CD4-positive, alpha-beta T cell treated with Interleukin-1 beta for 1 hour (primary cell): ENCODE results near the gene TBX21.
A peak's percentile ranks its signal among the peaks of the same experiment; 100 is the strongest.

Experiments
- DNase-seq, 2 donors: peaks; one replicate each; pipeline ENCODE4 v3.0.0-alpha.2; 2020 to 2022

TBX21 gene

GRCh38 chr17:47698749-47699535, 34.1 kb upstream of the TBX21 start:
- DNase-seq, result peak; percentile 73 to 82

GRCh38 chr17:47699536-47699840, 33.5 kb upstream of the TBX21 start:
- no peak for DNase-seq

GRCh38 chr17:47700471-47701449, 32.3 kb upstream of the TBX21 start:
- peak in 1 of 2 donors; percentile 29 for DNase-seq

- DNase-seq, result no peak
These were observed 31.4 kb upstream of the TBX21 start for GRCh38 chr17:47701608-47702007.

GRCh38 chr17:47702391-47702995, 30.5 kb upstream of the TBX21 start:
- DNase-seq, result no peak

GRCh38 chr17:47703191-47703591, 29.8 kb upstream of the TBX21 start:
- peak; percentile 47 to 56 for DNase-seq

- no peak for DNase-seq
These were observed 29.4 kb upstream of the TBX21 start for GRCh38 chr17:47703671-47704070.

GRCh38 chr17:47704116-47704515, 28.9 kb upstream of the TBX21 start:
- DNase-seq, result peak in 1 of 2 donors; percentile 24

- no peak for DNase-seq
These were observed 28.3 kb upstream of the TBX21 start for GRCh38 chr17:47704736-47705135.

GRCh38 chr17:47705536-47706530, 27.2 kb upstream of the TBX21 start:
- no peak for DNase-seq

GRCh38 chr17:47707056-47707804, 25.8 kb upstream of the TBX21 start:
- no peak for DNase-seq

GRCh38 chr17:47707884-47708283, 25.2 kb upstream of the TBX21 start:
- no peak for DNase-seq

- no peak for DNase-seq
These were observed 24.6 kb upstream of the TBX21 start for GRCh38 chr17:47708312-47708863.

- no peak for DNase-seq
These were observed 24.0 kb upstream of the TBX21 start for GRCh38 chr17:47708864-47709541.

- DNase-seq, result no peak
These were observed 23.4 kb upstream of the TBX21 start for GRCh38 chr17:47709594-47709993.

GRCh38 chr17:47711366-47712099, 21.5 kb upstream of the TBX21 start:
- no peak for DNase-seq

- no peak for DNase-seq
These were observed 20.6 kb upstream of the TBX21 start for GRCh38 chr17:47712330-47713023.

GRCh38 chr17:47713980-47714700, 18.9 kb upstream of the TBX21 start:
- DNase-seq, result no peak
